SK-N-SH treated with all-trans-retinoic acid at 6 μM for 48 hours (cell line): ENCODE data around the gene GPRIN2.
"Not testable (repeated sequence)": the region's sequence is repeated elsewhere in the genome, so short reads cannot be mapped to it uniquely, and the experiment has no call there.

Source experiments
- CSDC2 ChIP-seq: fragments of 250-450 bp; sonication (Bioruptor Pico); IDR thresholded peaks from 2 replicates; pipeline ENCODE4 v1.5.0; 2020; ENCODE audit warnings: mild to moderate bottlenecking, moderate library complexity
- ISL1 ChIP-seq: fragments of 250-450 bp; sonication (Bioruptor Pico); IDR thresholded peaks from 2 replicates; pipeline ENCODE4 v2.1.2; 2022; ENCODE audit warnings: mild to moderate bottlenecking, moderate library complexity
- RARB ChIP-seq: fragments of 250-450 bp; sonication (Bioruptor Pico); IDR thresholded peaks from 2 replicates; pipeline ENCODE4 v1.8.0; 2021; ENCODE audit warnings: mild to moderate bottlenecking, moderate library complexity
- TF ChIP-seq, protein P1 (sequence below): fragments of 250-450 bp; sonication (Bioruptor Pico); IDR thresholded peaks from 2 replicates; pipeline ENCODE4 v1.8.0; 2020; ENCODE audit warnings: mild to moderate bottlenecking, moderate library complexity, borderline replicate concordance
- TF ChIP-seq, protein P2 (sequence below): fragments of 250-450 bp; sonication (Bioruptor Pico); IDR thresholded peaks from 2 replicates; pipeline ENCODE4 v1.5.1; 2021; ENCODE audit warnings: mild to moderate bottlenecking, moderate library complexity

DNA sequence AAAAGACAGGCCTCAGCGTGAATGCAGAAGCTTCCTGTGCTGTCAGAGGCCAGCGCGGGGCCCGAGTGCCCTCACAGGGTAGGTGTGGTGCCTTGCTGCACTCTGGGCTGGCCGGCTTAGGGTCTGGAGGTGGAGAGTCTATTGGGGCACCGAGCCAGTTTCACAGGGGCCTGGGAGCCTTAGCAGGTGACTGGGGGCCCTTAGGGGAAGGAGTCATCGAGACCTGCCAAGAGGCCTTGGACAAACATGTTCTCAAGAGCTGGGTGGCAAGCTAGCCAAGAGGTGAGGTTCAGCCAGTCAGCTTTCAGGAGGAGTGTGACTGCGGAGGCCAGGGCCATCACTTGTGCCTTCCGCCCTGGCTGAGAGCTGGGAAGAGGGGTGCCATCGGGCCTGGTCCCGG lies 26.1 kb upstream of the GPRIN2 start:
- TF ChIP-seq RARB; CSDC2 (CRISPR knock-in tag); ISL1 (CRISPR knock-in tag): not testable (repeated sequence)
- TF ChIP-seq, protein P1, sequence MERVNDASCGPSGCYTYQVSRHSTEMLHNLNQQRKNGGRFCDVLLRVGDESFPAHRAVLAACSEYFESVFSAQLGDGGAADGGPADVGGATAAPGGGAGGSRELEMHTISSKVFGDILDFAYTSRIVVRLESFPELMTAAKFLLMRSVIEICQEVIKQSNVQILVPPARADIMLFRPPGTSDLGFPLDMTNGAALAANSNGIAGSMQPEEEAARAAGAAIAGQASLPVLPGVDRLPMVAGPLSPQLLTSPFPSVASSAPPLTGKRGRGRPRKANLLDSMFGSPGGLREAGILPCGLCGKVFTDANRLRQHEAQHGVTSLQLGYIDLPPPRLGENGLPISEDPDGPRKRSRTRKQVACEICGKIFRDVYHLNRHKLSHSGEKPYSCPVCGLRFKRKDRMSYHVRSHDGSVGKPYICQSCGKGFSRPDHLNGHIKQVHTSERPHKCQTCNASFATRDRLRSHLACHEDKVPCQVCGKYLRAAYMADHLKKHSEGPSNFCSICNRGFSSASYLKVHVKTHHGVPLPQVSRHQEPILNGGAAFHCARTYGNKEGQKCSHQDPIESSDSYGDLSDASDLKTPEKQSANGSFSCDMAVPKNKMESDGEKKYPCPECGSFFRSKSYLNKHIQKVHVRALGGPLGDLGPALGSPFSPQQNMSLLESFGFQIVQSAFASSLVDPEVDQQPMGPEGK (CRISPR knock-in tag), result not testable (repeated sequence)
- TF ChIP-seq, protein P2, sequence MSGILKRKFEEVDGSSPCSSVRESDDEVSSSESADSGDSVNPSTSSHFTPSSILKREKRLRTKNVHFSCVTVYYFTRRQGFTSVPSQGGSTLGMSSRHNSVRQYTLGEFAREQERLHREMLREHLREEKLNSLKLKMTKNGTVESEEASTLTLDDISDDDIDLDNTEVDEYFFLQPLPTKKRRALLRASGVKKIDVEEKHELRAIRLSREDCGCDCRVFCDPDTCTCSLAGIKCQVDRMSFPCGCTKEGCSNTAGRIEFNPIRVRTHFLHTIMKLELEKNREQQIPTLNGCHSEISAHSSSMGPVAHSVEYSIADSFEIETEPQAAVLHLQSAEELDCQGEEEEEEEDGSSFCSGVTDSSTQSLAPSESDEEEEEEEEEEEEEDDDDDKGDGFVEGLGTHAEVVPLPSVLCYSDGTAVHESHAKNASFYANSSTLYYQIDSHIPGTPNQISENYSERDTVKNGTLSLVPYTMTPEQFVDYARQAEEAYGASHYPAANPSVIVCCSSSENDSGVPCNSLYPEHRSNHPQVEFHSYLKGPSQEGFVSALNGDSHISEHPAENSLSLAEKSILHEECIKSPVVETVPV, result not testable (repeated sequence)
